HuH-7.5 (cell line): Measurements from ENCODE around the gene CEBPG.

Source experiments
- DNase-seq: peaks from one replicate; pipeline ENCODE4 v3.0.0; 2011; ENCODE audit warnings: low spot score

The CEBPG gene

GRCh38 chr19:33373453-33374235, at the start of gene CEBPG:
Gene CEBPG, plus strand, starts transcription at chr19:33373709. Its CDS starts 5,531 bp downstream, at chr19:33379240.
- peak; percentile 97 for DNase-seq

DNA sequence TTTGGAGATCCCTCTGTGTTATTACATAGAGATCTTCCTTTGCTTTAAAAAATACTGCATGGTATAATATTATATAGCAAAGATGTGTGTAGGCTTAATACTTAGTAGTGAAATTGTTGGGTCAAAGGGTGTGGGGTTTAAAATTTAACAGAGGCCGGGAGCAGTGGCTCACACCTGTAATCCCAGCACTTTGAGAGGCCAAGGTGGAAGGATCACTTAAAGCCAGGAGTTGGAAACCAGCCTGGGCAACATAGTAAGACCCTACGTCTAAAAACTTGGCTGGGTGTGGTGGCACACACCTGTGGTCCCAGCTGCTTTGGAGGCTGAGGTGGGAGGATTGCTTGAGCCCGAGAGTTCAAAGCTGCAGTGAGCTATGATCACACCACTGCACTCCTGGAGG, 48.9 kb upstream of the CEBPG start:
- no peak for DNase-seq

GRCh38 chr19:33325920-33326319, 47.6 kb upstream of the CEBPG start:
- no peak for DNase-seq

- DNase-seq, result no peak
Measured at GRCh38 chr19:33329060-33329459, 44.4 kb upstream of the CEBPG start.

GRCh38 chr19:33329736-33330135, 43.8 kb upstream of the CEBPG start:
- no peak for DNase-seq

GRCh38 chr19:33332248-33332647, 41.3 kb upstream of the CEBPG start:
- DNase-seq, result no peak

DNA sequence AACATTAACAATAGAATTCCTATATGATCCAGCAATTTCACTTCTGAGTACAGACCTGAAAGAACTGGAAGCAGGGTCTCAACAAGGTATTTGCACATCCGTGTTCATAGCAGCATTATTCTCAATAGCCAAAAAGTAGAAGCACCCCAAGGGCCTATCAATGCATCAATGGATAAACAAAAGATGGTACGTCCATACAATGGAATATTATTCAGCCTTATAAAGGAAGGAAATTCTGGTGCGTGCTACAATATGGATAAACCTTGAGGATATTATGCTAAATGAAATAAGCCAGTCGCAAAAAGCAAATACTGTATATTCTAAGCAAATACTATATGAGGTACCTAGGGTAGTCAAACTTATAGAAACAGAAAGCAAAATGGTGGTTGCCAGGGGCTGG, 40.4 kb upstream of the CEBPG start:
- DNase-seq, result no peak

DNA sequence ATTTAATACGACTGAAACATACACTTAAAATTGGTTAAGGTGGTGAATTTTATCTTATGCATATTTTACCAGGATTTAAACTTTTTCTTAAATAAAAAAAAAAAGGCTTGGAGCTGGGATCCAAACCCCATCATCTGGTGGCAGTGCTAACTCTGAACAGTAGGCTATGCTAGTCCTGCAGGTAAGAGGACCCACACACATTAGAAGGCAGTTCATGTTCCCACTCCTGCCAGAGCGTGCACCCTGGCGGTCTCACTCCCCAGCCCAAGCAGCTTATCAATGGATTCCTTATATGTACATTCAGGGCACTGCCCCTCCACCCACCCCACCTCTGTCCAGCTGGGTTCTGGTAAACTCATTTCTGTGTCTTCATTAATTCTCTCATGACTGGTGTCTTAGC, 39.9 kb upstream of the CEBPG start:
- DNase-seq, result no peak

DNA sequence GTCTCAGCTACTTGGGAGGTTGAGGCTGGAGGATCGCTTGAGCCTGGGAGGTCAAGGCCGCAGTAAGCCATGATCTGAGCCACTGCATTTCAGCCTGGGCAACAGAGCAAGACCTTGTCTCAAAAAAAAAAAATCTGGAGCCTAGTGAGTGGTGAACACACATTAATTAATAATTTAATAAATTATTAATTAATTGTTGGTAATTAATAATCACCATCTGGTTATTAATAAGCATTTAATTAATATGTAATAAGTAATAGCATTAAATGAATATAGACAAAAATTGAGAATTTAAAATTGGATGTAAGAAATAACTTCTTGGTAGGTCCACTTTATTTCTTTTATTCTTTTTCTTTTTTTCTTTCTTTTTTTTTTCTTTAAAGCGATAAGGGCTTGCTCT, 39.2 kb upstream of the CEBPG start:
- DNase-seq, result no peak

DNA sequence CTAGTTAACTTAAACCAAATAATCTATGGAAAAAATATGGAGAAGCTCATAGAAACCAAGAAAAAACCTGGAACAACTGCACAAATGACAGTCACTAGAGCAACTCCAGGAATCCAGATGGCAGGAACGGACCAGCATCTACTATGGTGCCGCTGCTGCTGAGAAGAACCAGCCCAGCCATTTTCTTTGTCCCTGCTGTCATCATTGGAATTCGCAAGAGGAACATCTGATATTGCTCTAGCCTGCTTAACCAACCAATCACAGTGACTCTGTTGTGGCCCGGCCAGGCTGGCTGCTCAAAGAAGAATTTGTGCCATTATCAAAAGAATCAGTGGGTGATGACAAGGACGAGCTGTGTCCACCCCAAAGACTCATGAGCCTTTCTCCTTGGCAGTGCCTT, 38.1 kb upstream of the CEBPG start:
- no peak for DNase-seq

GRCh38 chr19:33339016-33339984, 34.2 kb upstream of the CEBPG start:
- no peak for DNase-seq

GRCh38 chr19:33340991-33341390, 32.5 kb upstream of the CEBPG start:
- DNase-seq, result no peak

GRCh38 chr19:33343301-33343700, 30.2 kb upstream of the CEBPG start:
- DNase-seq, result no peak

- no peak for DNase-seq
Measured at GRCh38 chr19:33343859-33344572, 29.5 kb upstream of the CEBPG start.

GRCh38 chr19:33344573-33344925, 29.0 kb upstream of the CEBPG start:
- DNase-seq, result no peak

GRCh38 chr19:33345163-33345562, 28.3 kb upstream of the CEBPG start:
- no peak for DNase-seq

- no peak for DNase-seq
Measured at GRCh38 chr19:33346665-33347064, 26.8 kb upstream of the CEBPG start.

DNA sequence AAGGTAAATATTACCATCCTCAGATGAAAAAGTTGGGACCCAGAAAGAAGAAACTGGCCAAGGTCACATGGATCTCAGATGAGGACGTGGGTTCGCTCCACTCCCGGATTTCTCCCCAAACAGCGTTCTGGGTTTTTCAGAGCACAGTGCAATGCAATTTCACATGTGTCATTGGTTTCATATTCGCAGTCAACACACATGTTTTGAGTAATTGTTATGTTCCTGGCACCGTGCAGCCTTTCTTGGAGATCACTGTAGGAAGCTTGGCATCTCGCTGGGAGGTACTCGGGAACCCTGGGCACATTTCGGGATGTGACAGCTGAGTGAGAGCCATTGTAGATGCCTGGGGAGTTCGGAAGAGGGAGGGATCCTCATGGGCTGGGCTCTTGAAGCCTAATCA, 26.2 kb upstream of the CEBPG start:
- no peak for DNase-seq

- DNase-seq, result no peak
Measured at GRCh38 chr19:33348301-33349010, 25.1 kb upstream of the CEBPG start.

DNA sequence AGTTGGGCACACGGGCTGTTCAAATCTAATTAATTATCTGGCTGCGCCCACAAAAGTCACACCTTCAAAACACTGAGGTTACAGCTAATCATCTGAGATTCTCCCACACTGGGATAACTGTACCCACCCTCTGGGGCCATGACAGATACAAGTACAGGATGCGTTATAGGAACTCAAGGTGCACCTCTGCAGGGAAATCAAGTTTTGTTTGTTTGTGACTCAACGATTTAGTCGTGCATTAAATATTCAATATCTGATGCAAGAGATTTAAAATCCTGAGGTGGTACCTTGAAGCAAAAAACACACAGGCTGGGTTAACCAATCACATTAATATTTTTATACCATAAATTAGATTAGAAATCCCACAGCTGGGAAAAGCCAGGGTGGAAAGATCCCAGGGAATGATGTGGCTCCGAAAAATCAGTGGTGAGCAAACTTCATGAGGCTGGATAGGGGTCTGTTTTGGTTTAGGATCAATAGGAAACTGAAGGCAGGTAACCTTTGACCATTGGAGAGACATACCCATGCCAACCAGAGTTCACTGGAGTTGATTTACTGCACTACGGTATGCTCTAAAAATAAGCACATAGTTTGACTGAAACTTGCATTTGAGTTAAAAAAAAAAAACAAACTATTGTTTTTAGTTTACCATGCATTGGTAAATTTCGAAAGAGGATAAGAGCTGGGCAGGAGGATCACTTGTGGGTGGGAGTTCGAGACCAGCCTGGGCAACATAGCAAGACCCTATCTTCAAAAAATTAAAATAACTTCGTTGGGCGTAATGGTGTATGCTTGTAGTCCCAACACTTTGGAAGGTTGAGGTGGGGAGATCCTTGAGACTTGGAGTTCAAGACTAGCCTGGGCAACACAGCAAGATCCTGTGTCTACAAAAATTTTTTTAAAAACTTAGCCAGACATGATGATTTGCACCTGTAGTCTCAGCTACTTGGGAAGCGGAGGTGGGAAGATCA, 23.9 kb upstream of the CEBPG start:
- DNase-seq, result peak; percentile 52
